GM19238 (cell line): ENCODE measurements around the gene DOCK11.
"Not testable (repeated sequence)": the region's sequence is repeated elsewhere in the genome, so short reads cannot be mapped to it uniquely, and the experiment has no call there.

ENCODE experiments used
- DNase-seq: peaks from one replicate; pipeline ENCODE4 v3.0.0; 2011; ENCODE audit warnings: low spot score; ENCODE audit not compliant: insufficient read length

The DOCK11 gene

DNA sequence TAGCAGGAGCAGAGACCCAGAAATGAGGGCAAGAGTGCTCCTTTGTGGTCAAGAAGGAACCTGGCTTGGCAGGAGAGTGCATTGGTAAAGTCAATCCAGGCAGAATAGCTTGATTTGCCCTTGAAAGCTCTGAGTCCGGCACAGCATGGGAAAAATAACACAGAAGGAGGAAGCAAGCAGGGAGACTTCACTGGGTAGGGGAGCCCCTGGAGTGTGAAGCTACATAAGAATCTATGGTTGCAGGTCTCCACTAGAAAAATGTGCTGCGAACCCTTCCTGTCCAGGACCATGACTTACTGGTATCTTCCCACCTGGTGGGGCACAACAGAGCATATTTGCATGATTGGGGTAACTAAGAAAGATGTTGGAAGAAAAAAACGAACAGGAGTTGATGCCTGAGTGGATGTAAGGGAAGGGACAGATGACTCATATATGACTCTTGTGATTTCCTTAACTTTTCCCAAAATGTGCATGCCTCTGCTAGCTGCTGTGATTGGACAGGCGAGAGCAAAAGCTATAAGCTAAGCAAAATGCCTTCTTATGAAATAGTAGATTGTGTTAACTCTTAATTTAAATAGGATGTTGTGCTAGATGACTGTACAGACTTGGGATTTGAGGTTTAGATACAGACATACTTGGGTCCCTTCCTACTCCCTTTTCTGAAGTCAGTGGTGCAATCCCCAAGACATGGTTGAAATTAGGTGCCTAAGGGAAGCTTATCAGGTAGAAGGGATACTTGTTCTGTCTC is 235.1 kb downstream of the DOCK11 start:
- no peak for DNase-seq

DNA sequence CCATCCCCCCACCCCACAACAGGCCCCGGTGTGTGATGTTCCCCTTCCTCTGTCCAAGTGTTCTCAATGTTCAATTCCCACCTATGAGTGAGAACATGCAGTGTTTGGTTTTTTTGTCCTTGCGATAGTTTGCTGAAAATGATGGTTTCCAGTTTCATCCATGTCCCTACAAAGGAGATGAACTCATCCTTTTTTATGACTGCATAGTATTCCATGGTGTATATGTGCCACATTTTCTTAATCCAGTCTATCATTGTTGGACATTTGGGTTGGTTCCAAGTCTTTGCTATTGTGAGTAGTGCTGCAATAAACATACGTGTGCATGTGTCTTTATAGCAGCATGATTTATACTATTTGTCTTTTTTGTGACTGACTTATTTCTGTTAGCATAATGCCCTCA is 236.9 kb downstream of the DOCK11 start:
- not testable (repeated sequence) for DNase-seq

DNA sequence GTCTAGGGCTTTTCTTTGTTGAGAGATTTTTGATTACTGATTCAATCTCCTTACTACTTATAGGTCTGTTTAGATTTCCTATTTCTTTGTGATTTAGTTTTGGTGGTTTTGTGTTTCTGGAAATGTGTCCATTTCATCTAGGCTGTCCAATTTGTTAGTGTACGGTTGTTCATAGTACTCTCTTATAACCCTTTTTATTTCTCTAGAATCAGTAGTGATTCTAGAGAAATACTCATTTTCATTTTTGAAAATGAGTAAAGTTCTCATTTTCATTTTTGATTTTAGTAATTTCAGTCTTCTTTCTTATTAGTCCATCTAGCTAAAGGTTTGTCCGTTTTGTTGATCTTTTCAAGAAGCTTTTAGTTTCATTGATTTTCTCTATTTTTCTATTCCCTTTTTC is 239.3 kb downstream of the DOCK11 start:
- no peak for DNase-seq
